ENCODE data around the gene STAC2. TPM values are rescaled to one million over a fixed set of nuclear protein-coding genes. Genes with fewer than 3 reads are reported as not detected.
A peak's percentile ranks its signal among the peaks of the same experiment; 100 is the strongest.

Gene STAC2
- total and polyA plus RNA-seq, 7 experiments from 2014 or later: not detected

DNA sequence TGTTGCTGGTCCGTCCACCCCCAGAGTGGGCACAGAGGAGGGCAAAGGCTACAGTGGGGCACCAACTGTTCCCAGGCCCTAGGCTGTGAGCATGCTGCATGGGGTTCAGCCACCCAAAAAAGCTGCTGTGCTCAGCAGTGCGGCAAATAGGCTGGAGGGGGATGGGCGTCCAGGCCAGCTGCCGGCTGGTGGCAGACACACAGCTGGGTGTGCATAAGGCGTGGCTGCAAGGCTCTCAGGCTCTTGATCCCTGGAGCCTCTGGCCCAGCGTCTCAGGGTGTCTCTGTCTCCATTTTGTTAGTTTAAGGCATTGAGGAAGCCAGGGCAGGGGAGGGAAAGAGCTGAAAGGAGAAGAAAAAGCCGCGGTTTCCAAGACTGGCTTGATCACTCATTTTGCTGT lies 16.9 kb downstream of the STAC2 start:
- Mint-ChIP-seq H3K4me3 (peak overlapping the region in 9 of 10 donors; percentile 9 to 80 (median 62)), H3K9me3 (no peaks in the 10 kb centered on the region), H3K27ac (peak overlapping the region in 6 of 9 donors; percentile 14 to 93 (median 80)), H3K36me3 (peaks cover 0 to 12% (median 7%) of the 10 kb centered on the region in 5 donors), H3K4me1 (peaks cover 12 to 40% (median 31%) of the 10 kb centered on the region in 7 donors), H3K27me3 (peaks cover 0 to 19% (median 0%) of the 10 kb centered on the region in 5 donors)
- Histone ChIP-seq H3K4me3 (ENCODE audit: low read length) (no peak overlapping the region), H3K4me1 (ENCODE audit: control insufficient read depth in 2 of 2, insufficient read depth in 2 of 2, low read length in 2 of 2) (peaks cover 14 to 23% of the 10 kb centered on the region in 2 donors), H3K9me3 (ENCODE audit: control insufficient read depth in 2 of 3, low read length in 3 of 3) (no peaks in the 10 kb centered on the region), H3K36me3 (ENCODE audit: control insufficient read depth in 2 of 3, insufficient read depth in 3 of 3, low read length in 3 of 3) (peaks cover 1 to 13% (median 5%) of the 10 kb centered on the region in 3 experiments), H3K27ac (ENCODE audit: low read depth, low read length) (no peak overlapping the region), H3K27me3 (ENCODE audit: control insufficient read depth in 2 of 2, insufficient read depth in 2 of 2, low read length in 2 of 2) (no peaks in the 10 kb centered on the region)
- ChIA-PET POLR2A (interaction anchor here (1.0 to 11.8 kb wide), 7 partner anchors 10 to 41 kb away, joined by 3 to 144 read pairs (median 7); partner anchors contain the start of gene RPL19), CTCF (interaction anchor here (1.4 to 10.0 kb wide), 3 partner anchors 15 to 33 kb away, joined by 3 to 285 read pairs (median 49); no protein-coding TSS in a partner anchor)
- intact Hi-C loops (cut with micrococcal nuclease): loop anchor here in 1 of 2 donors (1.0 kb wide), 1 partner anchor 9 kb away; the partner anchor contains the start of gene RPL19
- DNase-seq (peak in 1 of 9 donors; percentile 24), ATAC-seq (peak; percentile 41)

DNA sequence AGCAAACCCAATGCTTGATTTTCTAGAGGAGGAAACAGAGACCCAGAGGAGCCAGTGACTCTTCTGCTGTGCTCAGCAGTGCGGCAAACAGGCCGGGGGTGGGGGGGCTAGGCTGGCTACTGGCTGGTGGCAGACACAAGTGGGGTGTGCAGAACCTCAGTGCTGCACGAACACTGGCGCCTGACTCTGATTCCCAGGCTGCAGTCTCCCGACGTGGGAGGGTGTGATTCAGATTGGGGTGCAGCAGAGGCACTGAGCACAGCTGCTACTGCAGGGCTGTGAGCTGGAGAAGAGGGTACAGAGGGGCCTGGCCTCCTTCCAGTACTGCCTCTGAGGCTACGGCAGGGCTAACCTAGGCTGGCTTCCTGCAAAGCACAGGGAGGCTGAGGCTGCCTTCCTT lies 17.6 kb downstream of the STAC2 start:
- no peak overlapping the region for H3K4me3 ChIP-seq (ENCODE audit: low read length)
- intact Hi-C loops (cut with micrococcal nuclease): no loop called here
- ChIA-PET CTCF (interaction anchor here (4.6 to 10.0 kb wide), 2 partner anchors 24 to 33 kb away, joined by 49 to 285 read pairs; no protein-coding TSS in a partner anchor), POLR2A (interaction anchor here (0.6 to 11.8 kb wide), 9 partner anchors 9 to 322 kb away, joined by 3 to 144 read pairs (median 7); partner anchors contain the start of gene RPL19)
- H3K27me3 ChIP-seq (ENCODE audit: control insufficient read depth in 2 of 2, insufficient read depth in 2 of 2, low read length in 2 of 2): no peaks in the 10 kb centered on the region
- H3K9me3 ChIP-seq (ENCODE audit: control insufficient read depth in 2 of 3, low read length in 3 of 3): no peaks in the 10 kb centered on the region
- DNase-seq (peak in 2 of 9 donors; percentile 8 to 27), ATAC-seq (no peak)
- Mint-ChIP-seq H3K27me3 (peaks cover 0 to 18% (median 0%) of the 10 kb centered on the region in 5 donors), H3K9me3 (no peaks in the 10 kb centered on the region), H3K4me1 (peaks cover 12 to 46% (median 32%) of the 10 kb centered on the region in 7 donors), H3K27ac (peak overlapping the region in 5 of 9 donors; percentile 5 to 81 (median 77)), H3K36me3 (peaks cover 0 to 16% (median 14%) of the 10 kb centered on the region in 5 donors), H3K4me3 (peak overlapping the region in 7 of 10 donors; percentile 25 to 80 (median 47))
- H3K27ac ChIP-seq (ENCODE audit: low read depth, low read length): no peak overlapping the region
- H3K36me3 ChIP-seq (ENCODE audit: control insufficient read depth in 2 of 3, insufficient read depth in 3 of 3, low read length in 3 of 3): peaks cover 7 to 20% (median 8%) of the 10 kb centered on the region in 3 experiments
- peaks cover 14 to 23% of the 10 kb centered on the region in 2 donors for H3K4me1 ChIP-seq (ENCODE audit: control insufficient read depth in 2 of 2, insufficient read depth in 2 of 2, low read length in 2 of 2)

DNA sequence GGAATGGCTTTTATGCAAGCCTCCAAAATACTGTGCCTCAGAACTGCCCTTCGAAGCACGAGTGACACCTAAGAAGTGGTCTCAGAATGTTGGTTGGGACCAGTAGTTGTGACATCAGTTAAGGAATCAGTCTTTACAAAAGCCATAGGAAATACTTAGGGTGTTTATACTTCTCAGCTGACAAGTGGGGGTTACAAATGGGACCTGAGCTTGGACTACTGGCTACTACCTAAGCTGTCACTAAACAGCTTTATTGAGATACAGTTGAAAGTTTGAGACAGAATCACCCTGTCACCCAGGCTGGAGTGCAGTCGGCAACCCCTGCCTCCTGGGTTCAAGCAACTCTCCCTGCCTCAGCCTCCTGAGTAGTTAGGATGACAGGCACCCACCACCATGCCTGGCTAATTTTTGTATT lies 20.6 kb downstream of the STAC2 start:
- H3K4me3 ChIP-seq (ENCODE audit: low read length): no peak overlapping the region
- H3K4me1 ChIP-seq (ENCODE audit: control insufficient read depth in 2 of 2, insufficient read depth in 2 of 2, low read length in 2 of 2): peaks cover 34 to 40% of the 10 kb centered on the region in 2 donors
- H3K9me3 ChIP-seq (ENCODE audit: control insufficient read depth in 2 of 3, low read length in 3 of 3): no peaks in the 10 kb centered on the region
- Mint-ChIP-seq H3K4me3 (no peak overlapping the region), H3K27ac (no peak overlapping the region), H3K4me1 (peaks cover 26 to 71% (median 48%) of the 10 kb centered on the region in 7 donors), H3K36me3 (peaks cover 4 to 36% (median 28%) of the 10 kb centered on the region in 5 donors), H3K27me3 (peaks cover 0 to 7% (median 0%) of the 10 kb centered on the region in 5 donors), H3K9me3 (no peaks in the 10 kb centered on the region)
- ChIA-PET POLR2A (interaction anchor here (0.7 to 11.8 kb wide), 3 partner anchors 32 to 120 kb away, joined by 4 to 144 read pairs (median 28); no protein-coding TSS in a partner anchor), CTCF (interaction anchor here (4.6 to 10.0 kb wide), 2 partner anchors 27 to 36 kb away, joined by 49 to 285 read pairs; no protein-coding TSS in a partner anchor)
- no peak for DNase-seq
- no peaks in the 10 kb centered on the region for H3K27me3 ChIP-seq (ENCODE audit: control insufficient read depth in 2 of 2, insufficient read depth in 2 of 2, low read length in 2 of 2)
- intact Hi-C loops (cut with micrococcal nuclease): no loop called here
- ATAC-seq: no peak
- peaks cover 20 to 37% (median 23%) of the 10 kb centered on the region in 3 experiments for H3K36me3 ChIP-seq (ENCODE audit: control insufficient read depth in 2 of 3, insufficient read depth in 3 of 3, low read length in 3 of 3)
- no peak overlapping the region for H3K27ac ChIP-seq (ENCODE audit: low read depth, low read length)

DNA sequence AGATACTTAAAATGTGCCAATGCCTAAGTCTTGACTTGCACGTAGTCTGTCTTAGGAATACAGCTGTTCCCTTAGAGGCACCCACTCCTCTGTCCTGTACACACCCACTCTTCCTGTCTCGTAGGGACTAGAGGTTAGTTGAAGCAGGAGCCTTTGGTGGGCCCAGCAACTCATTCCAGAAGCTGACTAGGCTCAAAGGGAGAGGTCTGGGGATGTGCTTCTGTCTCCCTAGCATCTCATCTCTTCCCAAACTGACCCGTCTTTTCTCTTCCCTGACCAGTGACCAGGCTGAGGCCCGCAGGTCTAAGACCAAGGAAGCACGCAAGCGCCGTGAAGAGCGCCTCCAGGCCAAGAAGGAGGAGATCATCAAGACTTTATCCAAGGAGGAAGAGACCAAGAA lies 21.5 kb downstream of the STAC2 start:
- H3K36me3 ChIP-seq (ENCODE audit: control insufficient read depth in 2 of 3, insufficient read depth in 3 of 3, low read length in 3 of 3): peaks cover 20 to 37% (median 23%) of the 10 kb centered on the region in 3 experiments
- no peak overlapping the region for H3K27ac ChIP-seq (ENCODE audit: low read depth, low read length)
- peaks cover 33 to 75% (median 52%) of the 10 kb centered on the region in 7 donors for H3K4me1 Mint-ChIP-seq
- ChIA-PET POLR2A (interaction anchor here (11.8 kb wide), 1 partner anchor 33 kb away, joined by 144 read pairs; no protein-coding TSS in a partner anchor), CTCF (interaction anchor here (10.0 kb wide), 1 partner anchor 37 kb away, joined by 285 read pairs; no protein-coding TSS in a partner anchor)
- H3K4me1 ChIP-seq (ENCODE audit: control insufficient read depth in 2 of 2, insufficient read depth in 2 of 2, low read length in 2 of 2): peaks cover 30 to 37% of the 10 kb centered on the region in 2 donors
- no peak for ATAC-seq
- DNase-seq: no peak
- peaks cover 0 to 5% (median 0%) of the 10 kb centered on the region in 5 donors for H3K27me3 Mint-ChIP-seq
- no peaks in the 10 kb centered on the region for H3K27me3 ChIP-seq (ENCODE audit: control insufficient read depth in 2 of 2, insufficient read depth in 2 of 2, low read length in 2 of 2)
- intact Hi-C loops (cut with micrococcal nuclease): no loop called here
- no peak overlapping the region for H3K4me3 Mint-ChIP-seq
- H3K9me3 ChIP-seq (ENCODE audit: control insufficient read depth in 2 of 3, low read length in 3 of 3): no peaks in the 10 kb centered on the region
- H3K9me3 Mint-ChIP-seq: no peaks in the 10 kb centered on the region
- peaks cover 4 to 37% (median 28%) of the 10 kb centered on the region in 5 donors for H3K36me3 Mint-ChIP-seq
- no peak overlapping the region for H3K4me3 ChIP-seq (ENCODE audit: low read length)
- peak overlapping the region in 2 of 9 donors; percentile 47 to 69 for H3K27ac Mint-ChIP-seq

DNA sequence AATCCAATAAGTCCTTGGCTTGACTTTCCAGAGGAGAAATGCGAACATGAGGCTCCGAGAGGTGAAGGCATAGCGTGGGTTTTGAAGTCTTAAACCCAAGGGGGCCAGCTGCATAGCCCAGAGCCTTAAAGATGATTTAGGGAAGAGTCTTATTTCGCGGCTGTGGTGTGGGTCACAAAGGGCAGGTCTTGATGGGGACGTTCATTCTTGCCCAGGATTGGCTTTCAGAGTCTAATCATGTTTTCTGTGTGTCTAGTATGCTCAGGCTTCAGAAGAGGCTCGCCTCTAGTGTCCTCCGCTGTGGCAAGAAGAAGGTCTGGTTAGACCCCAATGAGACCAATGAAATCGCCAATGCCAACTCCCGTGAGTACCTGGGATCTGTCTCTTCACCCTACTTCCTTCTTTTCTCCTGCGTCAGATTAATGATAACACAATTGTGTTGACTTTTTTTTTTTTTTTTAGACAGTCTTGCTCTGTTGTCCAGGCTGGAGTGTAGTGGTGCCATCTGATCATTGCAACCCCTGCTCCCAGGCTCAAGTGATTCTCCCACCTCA lies 24.7 kb downstream of the STAC2 start:
- H3K9me3 Mint-ChIP-seq: no peaks in the 10 kb centered on the region
- no peaks in the 10 kb centered on the region for H3K9me3 ChIP-seq (ENCODE audit: control insufficient read depth in 2 of 3, low read length in 3 of 3)
- H3K4me3 Mint-ChIP-seq: peak overlapping the region; percentile 87 to 98 (median 92)
- H3K27ac Mint-ChIP-seq: peak overlapping the region; percentile 93 to 100 (median 99)
- no peak for ATAC-seq
- peaks cover 20 to 37% (median 23%) of the 10 kb centered on the region in 3 experiments for H3K36me3 ChIP-seq (ENCODE audit: control insufficient read depth in 2 of 3, insufficient read depth in 3 of 3, low read length in 3 of 3)
- peaks cover 4 to 37% (median 28%) of the 10 kb centered on the region in 5 donors for H3K36me3 Mint-ChIP-seq
- peak overlapping the region; percentile 83 for H3K4me3 ChIP-seq (ENCODE audit: low read length)
- no peak for DNase-seq
- intact Hi-C loops (cut with micrococcal nuclease): loop anchor here in 1 of 2 donors (1.0 kb wide), 5 partner anchors 8 to 449 kb away; partner anchors contain the start of genes CDK12, LASP1 and PSMB3
- H3K4me1 Mint-ChIP-seq: peaks cover 30 to 65% (median 47%) of the 10 kb centered on the region in 7 donors
- POLR2A ChIA-PET: interaction anchor here (1.5 to 11.8 kb wide), 5 partner anchors 36 to 218 kb away, joined by 7 to 144 read pairs (median 9); no protein-coding TSS in a partner anchor
- H3K27ac ChIP-seq (ENCODE audit: low read depth, low read length): peak overlapping the region; percentile 98
- H3K27me3 Mint-ChIP-seq: no peaks in the 10 kb centered on the region
- no peaks in the 10 kb centered on the region for H3K27me3 ChIP-seq (ENCODE audit: control insufficient read depth in 2 of 2, insufficient read depth in 2 of 2, low read length in 2 of 2)
- CTCF ChIA-PET: interaction anchor here (2.5 kb wide), 1 partner anchor 44 kb away, joined by 14 read pairs; no protein-coding TSS in a partner anchor
- peaks cover 32 to 42% of the 10 kb centered on the region in 2 donors for H3K4me1 ChIP-seq (ENCODE audit: control insufficient read depth in 2 of 2, insufficient read depth in 2 of 2, low read length in 2 of 2)

Data from naive thymus-derived CD4-positive, alpha-beta T cell (primary cell).